Cardiac septum (tissue), 1 donor: ENCODE data around the gene EPHB1. TPM values are rescaled to one million over a fixed set of nuclear protein-coding genes. Genes with fewer than 3 reads are reported as not detected.
A peak's percentile ranks its signal among the peaks of the same experiment; 100 is the strongest.

ENCODE experiments used
- DNase-seq: peaks from one replicate; pipeline ENCODE4 v3.0.0-alpha.2; 2020; ENCODE audit warnings: low spot score
- intact Hi-C: fragments of 100-400 bp; cut with DNase I; formaldehyde crosslinking; loops from one replicate; pipeline ENCODE4 v1.14.0; 2022
- total RNA-seq: library from RNA; stranded (reverse); fragmentation: NEBNext Ultra II Directional; extraction: Animal tissue kit (Norgen Biotek cat#: 25700); gene quantifications from one replicate; pipeline ENCODE4 v1.2.1, GENCODE V29; 2021
- donor health status: DM: no; HTN: no; CAD: no.

EPHB1 gene
- total RNA-seq, 1 donor from 2014 or later: 1.1 TPM

DNA sequence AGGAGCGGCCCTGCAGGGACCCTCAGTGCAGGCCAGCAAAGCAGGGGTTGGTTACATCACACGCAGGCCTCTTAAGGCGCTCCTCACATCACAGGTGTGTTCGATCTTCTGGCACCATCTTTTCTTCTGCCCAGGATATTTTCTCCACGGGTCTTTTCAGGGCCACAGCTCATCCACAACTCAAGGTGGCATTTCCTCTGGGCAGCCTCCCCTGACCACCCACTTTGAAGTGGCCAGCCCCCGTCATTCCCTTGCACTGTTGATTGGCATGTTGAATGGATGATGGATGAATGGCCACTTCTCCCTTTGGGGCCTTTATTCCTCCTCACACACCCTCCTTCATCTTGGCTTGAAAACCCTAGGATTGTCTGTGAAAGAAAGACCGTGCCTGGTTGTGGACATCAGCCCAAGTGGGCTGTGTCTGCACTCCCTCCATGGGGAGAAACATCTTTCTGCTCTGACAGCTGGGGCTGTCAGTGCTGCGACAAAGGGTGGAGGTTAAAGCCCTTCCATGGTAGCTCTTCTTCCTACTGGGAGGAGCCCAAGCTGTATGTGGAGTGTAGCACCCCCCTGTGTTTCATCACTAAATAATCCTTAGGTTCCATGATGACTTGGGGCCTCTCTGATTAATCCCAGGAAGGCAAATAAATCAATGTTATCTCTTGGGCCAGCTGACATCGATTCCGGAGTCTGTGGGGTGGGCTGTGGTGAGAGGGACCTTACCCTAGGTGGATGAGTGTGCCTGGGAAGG is 102.5 kb downstream of the EPHB1 start:
- intact Hi-C loops: no loop called here
- DNase-seq: no peak

- intact Hi-C loops: no loop called here
- DNase-seq: no peak
Measured at GRCh38 chr3:134898181-134898754, 103.2 kb downstream of the EPHB1 start.

- intact Hi-C loops: no loop called here
- DNase-seq: no peak
Measured at GRCh38 chr3:134899786-134900185, 104.7 kb downstream of the EPHB1 start.

GRCh38 chr3:134900482-134900881 is 105.4 kb downstream of the EPHB1 start:
- no peak for DNase-seq
- intact Hi-C loops: no loop called here

DNA sequence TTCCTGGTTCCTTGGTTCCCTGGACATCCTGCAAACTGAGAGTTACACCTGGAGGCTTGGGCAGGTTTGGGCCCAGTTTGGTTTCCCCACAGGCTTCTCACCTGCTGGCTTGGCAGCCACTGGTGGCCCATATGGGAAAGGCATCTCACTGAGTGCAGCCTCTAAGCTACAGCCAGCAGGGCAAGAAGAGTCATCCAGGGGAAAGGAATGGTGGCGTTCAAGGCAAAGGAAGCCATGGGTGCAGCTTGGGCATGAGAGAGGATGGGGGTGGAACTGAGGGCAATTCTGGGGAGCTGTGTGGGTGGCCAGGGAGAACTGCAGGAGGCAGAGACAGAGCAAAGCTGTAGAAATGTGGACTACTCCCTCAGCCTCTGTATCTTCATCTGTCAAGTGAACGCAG is 106.4 kb downstream of the EPHB1 start:
- peak; percentile 67 for DNase-seq
- intact Hi-C loops: no loop called here

- intact Hi-C loops: no loop called here
- DNase-seq: no peak
Measured at GRCh38 chr3:134903837-134904236, 108.8 kb downstream of the EPHB1 start.

- DNase-seq: no peak
- intact Hi-C loops: no loop called here
Measured at GRCh38 chr3:134904241-134904771, 109.2 kb downstream of the EPHB1 start.

DNA sequence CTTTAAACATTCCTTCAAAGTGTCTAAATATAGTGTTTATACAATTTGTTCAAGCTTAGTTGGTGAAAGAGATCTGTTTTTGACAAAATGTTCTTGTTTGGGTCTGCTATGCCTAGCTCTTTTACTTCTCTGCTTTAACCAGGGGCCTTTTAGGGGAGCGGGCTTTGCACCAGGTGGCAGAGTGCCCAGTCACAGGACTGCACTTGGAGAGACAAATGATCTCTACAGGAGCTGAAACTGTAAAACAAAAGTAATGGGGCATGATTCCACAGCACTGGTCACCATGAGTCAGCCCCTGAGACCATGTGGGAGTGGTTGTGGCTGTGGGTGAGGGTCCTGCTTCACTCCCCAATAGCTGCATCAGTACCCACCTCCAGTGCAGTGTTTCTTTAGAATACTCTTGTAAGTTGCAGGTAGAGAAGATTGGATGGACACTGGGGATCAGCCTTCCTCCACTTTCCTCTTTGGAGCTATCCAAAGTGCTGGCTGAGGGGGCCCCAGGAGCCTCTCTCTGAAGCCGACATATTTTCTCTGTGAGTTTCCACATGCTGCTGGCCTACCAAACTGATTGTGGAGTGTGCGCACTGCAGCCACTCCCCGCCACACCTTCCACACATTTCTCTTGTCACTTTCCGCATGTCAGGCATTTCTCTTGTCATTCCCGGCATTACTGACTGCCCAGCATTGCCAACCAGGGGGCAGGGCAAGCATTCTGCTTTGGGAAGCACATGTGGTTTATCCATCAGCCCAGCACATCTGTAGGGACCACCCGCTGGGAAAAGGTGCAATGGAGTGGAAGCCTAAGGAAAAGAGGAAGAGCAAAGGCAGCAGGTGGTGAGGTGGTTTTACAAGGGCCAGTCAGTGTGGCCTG is 110.0 kb downstream of the EPHB1 start:
- intact Hi-C loops: no loop called here
- peak; percentile 49 for DNase-seq

- DNase-seq: peak; percentile 39
- intact Hi-C loops: no loop called here
Measured at GRCh38 chr3:134905647-134905935, 110.5 kb downstream of the EPHB1 start.

DNA sequence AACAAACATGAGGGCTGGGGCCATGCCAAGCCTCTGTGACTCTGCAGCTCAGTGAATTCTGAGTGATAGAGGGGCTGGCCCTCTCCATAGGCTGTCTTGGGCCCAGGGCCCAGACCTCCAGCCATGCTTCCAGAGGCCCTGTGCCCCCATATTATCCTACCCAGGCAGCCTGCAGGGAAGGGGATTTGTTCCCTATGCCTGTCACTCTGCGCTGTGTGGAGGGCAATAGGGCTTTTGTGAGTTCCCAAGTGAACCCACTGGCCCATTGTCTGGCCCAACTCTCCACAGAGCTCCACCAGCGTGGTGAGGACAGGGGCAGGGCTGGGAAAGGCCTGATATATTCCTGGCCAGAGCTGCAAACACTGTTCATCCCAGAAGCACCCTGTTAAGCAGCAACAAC is 113.2 kb downstream of the EPHB1 start:
- intact Hi-C loops: no loop called here
- peak; percentile 47 for DNase-seq

DNA sequence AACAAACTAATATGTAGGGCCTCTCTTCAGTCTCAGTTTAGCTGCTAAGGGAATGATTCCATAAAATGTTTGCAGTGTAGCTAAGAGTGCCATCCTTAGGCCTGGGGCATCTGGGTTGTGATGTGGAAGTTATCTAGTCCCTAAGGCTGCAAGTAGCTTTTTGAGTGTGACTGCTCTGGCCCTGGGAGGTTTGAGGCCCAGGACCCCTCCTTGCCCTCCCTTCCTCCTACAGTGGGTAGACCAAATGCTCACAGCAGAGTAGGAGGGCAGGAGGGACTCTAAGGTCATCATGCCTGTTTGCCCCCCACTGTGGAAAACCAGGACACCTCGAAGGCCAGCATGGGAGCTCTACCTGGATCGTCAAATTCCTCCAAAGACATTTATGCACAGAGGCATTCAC is 115.0 kb downstream of the EPHB1 start:
- peak; percentile 39 for DNase-seq
- intact Hi-C loops: no loop called here

DNA sequence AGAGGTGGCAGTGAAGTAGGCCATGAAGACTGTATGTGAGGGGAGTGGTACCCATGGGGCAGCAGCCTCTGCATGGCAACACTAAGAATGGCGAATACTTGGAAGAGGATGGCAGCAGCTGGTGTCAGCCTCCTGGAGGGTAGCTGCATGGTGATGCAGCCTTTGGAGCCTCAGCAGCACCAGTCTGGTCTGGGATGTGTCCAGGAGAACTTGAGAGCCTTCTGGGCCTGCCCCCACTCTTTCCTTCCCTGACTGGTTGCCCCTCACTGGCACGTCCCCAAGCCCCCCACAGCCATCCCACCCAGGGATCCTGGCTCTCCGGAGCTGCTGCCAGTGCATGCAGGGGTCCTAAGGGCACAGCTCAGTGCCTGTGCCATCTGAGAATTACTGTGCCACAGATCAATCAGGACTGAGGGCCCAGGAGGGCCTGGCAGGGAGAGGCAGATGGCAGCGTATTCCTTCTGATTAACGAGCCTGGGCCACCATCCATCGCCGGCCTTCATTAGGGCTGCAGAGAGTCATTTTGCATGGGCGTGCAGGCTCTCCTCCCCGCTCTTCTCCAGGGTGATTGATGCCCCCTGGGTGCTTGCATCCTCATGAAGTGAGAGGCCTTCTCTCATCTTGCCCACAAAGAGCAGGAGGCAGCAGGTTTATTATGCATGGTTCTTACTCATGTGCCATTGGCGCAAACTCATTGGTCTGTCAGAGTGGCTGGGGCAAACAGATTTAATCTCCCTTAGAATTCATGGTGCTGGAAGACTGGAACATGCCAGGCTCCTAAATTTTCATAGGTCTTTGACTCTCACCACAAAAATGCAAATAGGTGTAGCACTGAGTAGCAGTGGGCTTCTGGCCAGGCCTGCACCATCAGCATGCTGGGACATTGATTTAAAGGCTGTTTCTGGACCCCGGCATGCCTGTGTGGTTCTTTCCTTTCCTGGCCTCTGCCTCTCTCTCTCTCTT is 116.8 kb downstream of the EPHB1 start:
- DNase-seq: no peak
- intact Hi-C loops: no loop called here

DNA sequence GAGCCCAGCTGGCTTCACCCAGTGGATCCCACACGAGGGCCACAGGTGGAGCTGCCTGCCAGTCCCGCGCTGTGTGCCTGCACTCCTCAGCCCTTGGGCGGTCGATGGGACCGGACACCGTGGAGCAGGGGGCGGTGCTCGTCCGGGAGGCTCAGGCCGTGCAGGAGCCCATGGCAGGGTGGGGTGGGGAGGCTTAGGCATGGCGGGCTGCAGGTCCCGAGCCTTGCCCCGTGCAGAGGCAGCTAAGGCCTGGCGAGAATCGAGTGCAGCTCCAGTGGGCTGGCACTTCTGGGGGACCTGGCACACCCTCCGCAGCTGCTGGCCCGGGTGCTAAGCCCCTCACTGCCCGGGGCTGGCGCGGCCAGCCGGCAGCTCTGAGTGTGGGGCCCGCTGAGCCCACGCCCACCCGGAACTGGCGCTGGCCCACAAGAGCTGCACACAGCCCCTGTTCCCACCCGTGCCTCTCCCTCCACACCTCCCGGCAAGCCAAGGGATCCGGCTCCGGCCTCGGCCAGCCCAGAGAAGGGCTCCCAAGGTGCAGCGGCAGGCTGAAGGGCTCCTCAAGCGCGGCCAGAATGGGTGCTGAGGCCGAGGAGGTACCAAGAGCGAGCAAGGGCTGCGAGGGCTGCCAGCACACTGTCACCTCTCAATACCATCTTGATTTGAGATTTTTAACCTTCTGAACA is 121.4 kb downstream of the EPHB1 start:
- intact Hi-C loops: no loop called here
- DNase-seq: peak; percentile 51

- DNase-seq: no peak
- intact Hi-C loops: no loop called here
Measured at GRCh38 chr3:134917631-134918030, 122.6 kb downstream of the EPHB1 start.

- intact Hi-C loops: no loop called here
- no peak for DNase-seq
Measured at GRCh38 chr3:134918441-134918840, 123.4 kb downstream of the EPHB1 start.

GRCh38 chr3:134922101-134922500 is 127.0 kb downstream of the EPHB1 start:
- DNase-seq: no peak
- intact Hi-C loops: no loop called here

DNA sequence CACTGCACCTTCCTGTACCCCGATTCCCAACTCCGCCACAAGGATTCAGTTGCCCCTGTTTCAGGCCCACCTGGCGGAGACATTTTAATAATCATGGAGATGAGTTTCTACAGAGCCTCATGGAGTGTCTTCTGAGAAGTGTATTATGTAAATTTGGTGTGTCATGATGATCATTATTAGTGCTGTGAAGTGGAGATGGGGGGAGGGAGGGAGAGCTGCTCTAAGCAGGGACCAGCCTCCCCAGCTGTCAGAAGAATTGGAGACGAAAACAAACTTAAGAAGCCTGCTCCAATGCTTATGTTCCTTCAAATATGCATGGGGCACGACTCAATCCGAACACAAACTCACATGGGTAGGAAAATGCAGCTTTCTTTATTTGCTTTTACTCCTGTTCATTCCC is 127.8 kb downstream of the EPHB1 start:
- no peak for DNase-seq
- intact Hi-C loops: no loop called here

- no peak for DNase-seq
- intact Hi-C loops: no loop called here
Measured at GRCh38 chr3:134923286-134923685, 128.2 kb downstream of the EPHB1 start.

DNA sequence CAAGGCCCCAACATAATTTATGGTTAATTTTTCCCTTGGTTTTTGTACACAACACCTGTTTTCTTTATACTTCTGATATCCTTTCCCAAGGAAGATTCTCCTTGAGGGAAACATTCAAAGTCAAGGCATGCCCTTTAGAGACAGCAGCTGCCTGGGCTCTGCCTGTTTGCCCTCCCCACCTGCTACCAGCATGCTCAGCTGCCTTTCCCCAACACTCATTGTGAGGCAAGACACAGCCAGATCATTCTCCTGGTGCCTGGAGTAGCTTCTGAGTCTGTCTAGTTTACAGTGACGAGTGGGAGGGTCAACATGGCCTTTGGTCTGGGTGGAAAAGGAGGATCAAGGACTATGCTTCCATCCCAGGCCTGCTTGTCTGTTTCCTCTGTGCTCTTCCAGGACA is 132.5 kb downstream of the EPHB1 start:
- intact Hi-C loops: no loop called here
- no peak for DNase-seq
